ENCODE data around the gene TRAF4. TPM values are rescaled to one million over a fixed set of nuclear protein-coding genes. Genes with fewer than 3 reads are reported as not detected.

Gene TRAF4
- total and polyA plus RNA-seq, 9 of the 15 experiments (the other 6 are each of a cell fraction or from before 2014, with no cell fraction given) = 2.4 to 147 (median 72.4) TPM

DNA sequence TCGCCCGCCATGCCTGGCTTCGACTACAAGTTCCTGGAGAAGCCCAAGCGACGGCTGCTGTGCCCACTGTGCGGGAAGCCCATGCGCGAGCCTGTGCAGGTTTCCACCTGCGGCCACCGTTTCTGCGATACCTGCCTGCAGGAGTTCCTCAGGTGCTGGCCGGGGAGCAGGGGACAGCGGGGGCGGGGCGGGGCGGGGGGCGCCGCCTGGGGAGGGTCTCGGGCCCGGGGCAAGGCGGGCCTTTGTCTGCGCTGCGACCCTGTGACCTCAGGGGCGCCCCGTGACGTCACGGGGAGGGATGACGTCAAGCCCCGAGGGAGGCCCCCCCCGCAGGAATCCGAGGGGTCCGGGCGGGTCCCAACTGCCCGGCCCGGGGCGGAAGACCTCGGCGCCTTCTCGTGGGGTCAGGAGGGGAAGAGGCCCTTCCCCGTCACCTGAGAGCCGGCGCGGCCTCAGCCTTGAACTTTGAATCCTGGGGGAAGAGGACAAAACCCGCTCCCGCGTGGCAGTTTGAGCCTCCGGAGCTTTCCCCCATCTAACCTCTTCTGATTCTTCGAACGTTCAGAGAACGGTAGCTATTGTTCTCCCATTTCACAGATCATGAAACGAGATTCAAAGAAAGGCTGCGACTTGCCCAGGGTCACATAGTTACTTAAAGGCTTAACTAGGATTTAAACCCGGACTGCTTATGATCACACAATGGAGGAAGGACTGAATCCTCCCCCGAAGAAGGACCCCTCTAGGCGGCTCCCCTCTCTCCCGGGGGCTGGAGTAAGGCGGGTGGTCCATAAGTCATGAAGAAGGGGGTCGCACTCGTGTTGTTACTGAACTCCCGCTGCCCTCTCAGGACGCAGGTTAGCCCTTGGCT lies 527 bp downstream of the TRAF4 start (continued):
- TF ChIP-seq, protein P1, sequence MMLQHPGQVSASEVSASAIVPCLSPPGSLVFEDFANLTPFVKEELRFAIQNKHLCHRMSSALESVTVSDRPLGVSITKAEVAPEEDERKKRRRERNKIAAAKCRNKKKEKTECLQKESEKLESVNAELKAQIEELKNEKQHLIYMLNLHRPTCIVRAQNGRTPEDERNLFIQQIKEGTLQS (IDR thresholded peaks at IDR 0.05) = peak; percentile 83
- TF ChIP-seq, protein P1 (CRISPR knock-in tag; conservative IDR thresholded peaks at IDR 0.05) = no peak; the same call in 1 of the 2 replicates
- TF ChIP-seq SMC3 (conservative IDR thresholded peaks at IDR 0.05; ENCODE audit: insufficient read depth, low read depth, low read length) (no peak), ZNF41 (CRISPR knock-in tag; conservative IDR thresholded peaks at IDR 0.05) (peak; percentile 74), FIP1L1 (IDR thresholded peaks at IDR 0.05; ENCODE audit: low read depth, low read length, poor library complexity, severe bottlenecking) (peak; percentile 75), ZFX (CRISPR knock-in tag; IDR thresholded peaks at IDR 0.05) (peak; percentile 65), ATF1 (CRISPR knock-in tag; IDR thresholded peaks at IDR 0.05) (peak; percentile 91), ATF1 (tag; IDR thresholded peaks at IDR 0.05) (peak; percentile 98), HDAC1 (IDR thresholded peaks at IDR 0.05) (peak in 1 of 2 experiments; percentile 66; a peak in 1 of 4 replicates), SMAD4 (CRISPR knock-in tag; conservative IDR thresholded peaks at IDR 0.05) (no peak), SETDB1 (IDR thresholded peaks at IDR 0.05; ENCODE audit: low read length) (no peak), ZBTB8A (IDR thresholded peaks at IDR 0.05; ENCODE audit: partially characterized antibody) (no peak), CHD4 (IDR thresholded peaks at IDR 0.05; ENCODE audit: insufficient read depth, insufficient replicate concordance, low read depth, low read length, poor library complexity, severe bottlenecking) (no peak), MXI1 (IDR thresholded peaks at IDR 0.05; ENCODE audit: low read depth, low read length) (peak; percentile 15; the same call in 1 of the 2 replicates), ZNF263 (CRISPR knock-in tag; IDR thresholded peaks at IDR 0.05; ENCODE audit: borderline replicate concordance) (0 out of 2 replicates have a peak, but pooled peaks have one; percentile 0), JUN (IDR thresholded peaks at IDR 0.05; ENCODE audit: borderline replicate concordance, low read depth, low read length) (no peak; the same call in 1 of the 2 replicates), JUN (CRISPR knock-in tag; IDR thresholded peaks at IDR 0.05; ENCODE audit: borderline replicate concordance) (0 out of 2 replicates have a peak, but pooled peaks have one; percentile 69)
- TF ChIP-seq, protein P2, sequence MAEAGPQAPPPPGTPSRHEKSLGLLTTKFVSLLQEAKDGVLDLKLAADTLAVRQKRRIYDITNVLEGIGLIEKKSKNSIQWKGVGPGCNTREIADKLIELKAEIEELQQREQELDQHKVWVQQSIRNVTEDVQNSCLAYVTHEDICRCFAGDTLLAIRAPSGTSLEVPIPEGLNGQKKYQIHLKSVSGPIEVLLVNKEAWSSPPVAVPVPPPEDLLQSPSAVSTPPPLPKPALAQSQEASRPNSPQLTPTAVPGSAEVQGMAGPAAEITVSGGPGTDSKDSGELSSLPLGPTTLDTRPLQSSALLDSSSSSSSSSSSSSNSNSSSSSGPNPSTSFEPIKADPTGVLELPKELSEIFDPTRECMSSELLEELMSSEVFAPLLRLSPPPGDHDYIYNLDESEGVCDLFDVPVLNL (CRISPR knock-in tag; IDR thresholded peaks at IDR 0.05; ENCODE audit: low read depth) = peak; percentile 53; the same call in 1 of the 2 replicates
- TF ChIP-seq, protein P3, sequence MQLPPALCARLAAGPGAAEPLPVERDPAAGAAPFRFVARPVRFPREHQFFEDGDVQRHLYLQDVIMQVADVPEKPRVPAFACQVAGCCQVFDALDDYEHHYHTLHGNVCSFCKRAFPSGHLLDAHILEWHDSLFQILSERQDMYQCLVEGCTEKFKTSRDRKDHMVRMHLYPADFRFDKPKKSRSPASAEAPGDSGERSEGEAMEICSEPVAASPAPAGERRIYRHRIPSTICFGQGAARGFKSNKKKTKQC (CRISPR knock-in tag; IDR thresholded peaks at IDR 0.05) = peak; percentile 95
- TF ChIP-seq, protein P4, sequence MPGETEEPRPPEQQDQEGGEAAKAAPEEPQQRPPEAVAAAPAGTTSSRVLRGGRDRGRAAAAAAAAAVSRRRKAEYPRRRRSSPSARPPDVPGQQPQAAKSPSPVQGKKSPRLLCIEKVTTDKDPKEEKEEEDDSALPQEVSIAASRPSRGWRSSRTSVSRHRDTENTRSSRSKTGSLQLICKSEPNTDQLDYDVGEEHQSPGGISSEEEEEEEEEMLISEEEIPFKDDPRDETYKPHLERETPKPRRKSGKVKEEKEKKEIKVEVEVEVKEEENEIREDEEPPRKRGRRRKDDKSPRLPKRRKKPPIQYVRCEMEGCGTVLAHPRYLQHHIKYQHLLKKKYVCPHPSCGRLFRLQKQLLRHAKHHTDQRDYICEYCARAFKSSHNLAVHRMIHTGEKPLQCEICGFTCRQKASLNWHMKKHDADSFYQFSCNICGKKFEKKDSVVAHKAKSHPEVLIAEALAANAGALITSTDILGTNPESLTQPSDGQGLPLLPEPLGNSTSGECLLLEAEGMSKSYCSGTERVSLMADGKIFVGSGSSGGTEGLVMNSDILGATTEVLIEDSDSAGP (CRISPR knock-in tag; IDR thresholded peaks at IDR 0.05) = no peak
- TF ChIP-seq, protein P5, sequence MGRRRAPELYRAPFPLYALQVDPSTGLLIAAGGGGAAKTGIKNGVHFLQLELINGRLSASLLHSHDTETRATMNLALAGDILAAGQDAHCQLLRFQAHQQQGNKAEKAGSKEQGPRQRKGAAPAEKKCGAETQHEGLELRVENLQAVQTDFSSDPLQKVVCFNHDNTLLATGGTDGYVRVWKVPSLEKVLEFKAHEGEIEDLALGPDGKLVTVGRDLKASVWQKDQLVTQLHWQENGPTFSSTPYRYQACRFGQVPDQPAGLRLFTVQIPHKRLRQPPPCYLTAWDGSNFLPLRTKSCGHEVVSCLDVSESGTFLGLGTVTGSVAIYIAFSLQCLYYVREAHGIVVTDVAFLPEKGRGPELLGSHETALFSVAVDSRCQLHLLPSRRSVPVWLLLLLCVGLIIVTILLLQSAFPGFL (CRISPR knock-in tag; IDR thresholded peaks at IDR 0.05) = peak; percentile 44; the same call in 1 of the 2 replicates

All from K562 (cell line).